ENCODE measurements around the gene DPP6. TPM values are rescaled to one million over a fixed set of nuclear protein-coding genes. Genes with fewer than 3 reads are reported as not detected.

The DPP6 gene
- total and polyA plus RNA-seq, 9 donors, result 0.22 to 3.9 (median 1.3) TPM; not detected in 1

DNA sequence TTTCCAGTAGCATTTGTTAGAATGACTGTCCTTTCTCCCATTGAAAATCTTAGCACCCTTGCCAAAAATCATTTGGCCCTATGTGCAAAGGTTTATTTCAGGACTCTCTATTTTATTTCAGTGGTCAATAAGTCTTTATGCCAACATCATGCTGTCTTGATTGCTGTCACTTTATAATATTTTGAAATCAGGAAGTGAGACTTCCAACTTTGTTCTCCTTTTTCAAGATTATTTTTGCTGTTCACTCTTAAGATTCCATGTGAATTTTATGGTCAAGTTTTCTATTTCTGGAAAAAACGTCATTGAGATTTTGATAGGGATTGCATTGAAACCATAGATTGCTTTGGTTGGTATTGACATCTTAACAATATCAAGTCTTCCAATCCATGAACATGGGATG lies 885.6 kb downstream of the DPP6 start:
- intact Hi-C loops (cut with DNase I), result no loop called here
- WGBS, 3 donors, result 66 to 87% (median 81%) methylated on average over 1 of the region's 1 CpG

DNA sequence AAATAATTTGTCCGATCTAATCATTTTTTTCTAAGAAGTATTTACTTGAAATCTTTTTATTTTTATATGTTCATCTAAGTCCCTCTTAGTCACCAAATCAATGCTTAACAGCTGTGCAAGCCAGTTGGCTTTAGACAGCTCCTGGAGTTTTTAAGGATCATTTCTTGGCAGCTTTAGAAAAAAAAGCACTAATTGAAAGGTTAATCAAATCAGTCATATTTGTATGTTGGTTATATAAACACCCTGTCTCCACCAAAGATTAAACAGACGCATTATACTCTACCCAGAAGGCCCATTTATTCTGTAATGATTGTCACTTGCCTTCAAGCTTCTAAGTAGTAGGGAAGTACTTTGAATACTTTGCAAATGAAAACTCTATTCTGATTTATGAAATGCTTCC lies 890.5 kb downstream of the DPP6 start:
- no peak for TF ChIP-seq EP300 (IDR thresholded peaks at IDR 0.05)
- TF ChIP-seq, protein P1, sequence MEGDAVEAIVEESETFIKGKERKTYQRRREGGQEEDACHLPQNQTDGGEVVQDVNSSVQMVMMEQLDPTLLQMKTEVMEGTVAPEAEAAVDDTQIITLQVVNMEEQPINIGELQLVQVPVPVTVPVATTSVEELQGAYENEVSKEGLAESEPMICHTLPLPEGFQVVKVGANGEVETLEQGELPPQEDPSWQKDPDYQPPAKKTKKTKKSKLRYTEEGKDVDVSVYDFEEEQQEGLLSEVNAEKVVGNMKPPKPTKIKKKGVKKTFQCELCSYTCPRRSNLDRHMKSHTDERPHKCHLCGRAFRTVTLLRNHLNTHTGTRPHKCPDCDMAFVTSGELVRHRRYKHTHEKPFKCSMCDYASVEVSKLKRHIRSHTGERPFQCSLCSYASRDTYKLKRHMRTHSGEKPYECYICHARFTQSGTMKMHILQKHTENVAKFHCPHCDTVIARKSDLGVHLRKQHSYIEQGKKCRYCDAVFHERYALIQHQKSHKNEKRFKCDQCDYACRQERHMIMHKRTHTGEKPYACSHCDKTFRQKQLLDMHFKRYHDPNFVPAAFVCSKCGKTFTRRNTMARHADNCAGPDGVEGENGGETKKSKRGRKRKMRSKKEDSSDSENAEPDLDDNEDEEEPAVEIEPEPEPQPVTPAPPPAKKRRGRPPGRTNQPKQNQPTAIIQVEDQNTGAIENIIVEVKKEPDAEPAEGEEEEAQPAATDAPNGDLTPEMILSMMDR (IDR thresholded peaks at IDR 0.05), result no peak
- intact Hi-C loops (cut with DNase I), result no loop called here
- Histone ChIP-seq H3K4me1 (ENCODE audit: insufficient read depth) (no peaks in the 10 kb centered on the region), H3K9me3 (no peaks in the 10 kb centered on the region), H3K27ac (no peak overlapping the region), H3K36me3 (no peaks in the 10 kb centered on the region), H3K27me3 (no peaks in the 10 kb centered on the region), H3K4me3 (no peak overlapping the region)
- 87 to 89% (median 87%) methylated on average over 2 of the region's 2 CpGs for WGBS, 3 donors
- DNase-seq, result no peak

More for the DNA sequence above, 885.6 kb downstream of the DPP6 start:
- Histone ChIP-seq H3K4me3 (no peak overlapping the region), H3K36me3 (no peaks in the 10 kb centered on the region), H3K9me3 (no peaks in the 10 kb centered on the region), H3K27me3 (no peaks in the 10 kb centered on the region), H3K27ac (no peak overlapping the region), H3K4me1 (ENCODE audit: insufficient read depth) (no peaks in the 10 kb centered on the region)
- TF ChIP-seq, protein P1 (IDR thresholded peaks at IDR 0.05), result no peak
- TF ChIP-seq EP300 (IDR thresholded peaks at IDR 0.05), result no peak
- no peak for TF ChIP-seq POLR2A (IDR thresholded peaks at IDR 0.05)
- no peak for DNase-seq

All from ovary (tissue), 9 donors.